ENCODE results near the gene PLEKHG7. TPM values are rescaled to one million over a fixed set of nuclear protein-coding genes. Genes with fewer than 3 reads are reported as not detected.

PLEKHG7 gene
- total and polyA plus RNA-seq, 2 of the 8 experiments (the other 6 are each of a cell fraction or from before 2014, with no cell fraction given): not detected

DNA sequence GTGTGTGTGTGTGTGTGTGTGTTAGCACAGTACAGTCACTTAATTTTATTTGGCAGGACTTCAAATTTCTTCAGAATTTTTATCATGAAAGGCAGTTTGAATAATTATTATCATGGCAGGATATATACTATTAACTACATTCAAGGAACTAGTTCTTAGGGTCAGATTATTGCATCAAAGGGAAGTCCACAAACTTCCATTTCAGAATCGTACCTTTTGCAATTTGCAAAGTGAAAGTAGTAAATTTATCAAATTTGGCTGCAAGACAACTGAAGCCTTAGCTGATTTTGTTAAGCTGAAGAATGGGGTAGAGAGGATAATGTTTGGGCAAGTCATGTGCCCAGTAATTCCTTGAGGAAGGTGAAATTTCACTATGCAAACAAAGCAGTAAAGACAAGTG, 68.2 kb downstream of the PLEKHG7 start:
- Histone ChIP-seq H3K9me3 (ENCODE audit: insufficient read depth in 2 of 2, low read depth in 1 of 2, low read length in 1 of 2) (no peaks in the 10 kb centered on the region), H3K14ac (ENCODE audit: insufficient read length) (no peak overlapping the region), H4K5ac (ENCODE audit: insufficient read length, low read depth, low read length) (no peak overlapping the region), H3K36me3 (ENCODE audit: control insufficient read depth in 2 of 4, insufficient read depth in 4 of 4, low read length in 3 of 4) (peaks cover 0 to 5% (median 0%) of the 10 kb centered on the region in 4 experiments; a peak in 1 of 8 replicates), H2BK20ac (ENCODE audit: low read length) (no peak overlapping the region), H3K18ac (ENCODE audit: extremely low read depth, low read length) (no peak overlapping the region), H3K4me1 (replicated peaks in 1 of 4; ENCODE audit: control insufficient read depth in 3 of 4, insufficient read depth in 4 of 4, low read length in 3 of 4) (no peaks in the 10 kb centered on the region), H3K4ac (replicated peaks; ENCODE audit: insufficient read length, low read depth, low read length) (no peak overlapping the region), H4K8ac (ENCODE audit: extremely low read depth, insufficient read depth, low read length) (no peak overlapping the region), H3K79me2 (ENCODE audit: control insufficient read depth in 1 of 2, insufficient read depth in 2 of 2, low read length in 2 of 2) (no peaks in the 10 kb centered on the region), H2BK5ac (ENCODE audit: low read depth, low read length) (no peak overlapping the region), H2BK15ac (ENCODE audit: low read length) (no peak overlapping the region), H3K4me2 (ENCODE audit: insufficient read depth in 1 of 2, low read depth in 2 of 2, low read length in 2 of 2) (no peak overlapping the region), H3K23ac (ENCODE audit: insufficient read length) (no peak overlapping the region), H3K23me2 (ENCODE audit: low read depth, low read length) (no peaks in the 10 kb centered on the region), H4K20me1 (replicated peaks in 1 of 2; ENCODE audit: control insufficient read depth in 1 of 2, insufficient read depth in 2 of 2, low read length in 2 of 2) (no peaks in the 10 kb centered on the region), H2AFZ (ENCODE audit: low read length) (no peak overlapping the region), H4K91ac (replicated peaks; ENCODE audit: insufficient read length, low read length) (no peak overlapping the region), H3K56ac (replicated peaks; ENCODE audit: insufficient read length, low read depth, low read length) (no peak overlapping the region), H2BK12ac (ENCODE audit: low read depth, low read length) (no peak overlapping the region), H3K79me1 (ENCODE audit: low read depth, low read length) (no peaks in the 10 kb centered on the region), H3K9ac (replicated peaks in 1 of 4; ENCODE audit: extremely low read depth in 1 of 4, low read depth in 3 of 4, low read length in 3 of 4) (no peak overlapping the region), H2BK120ac (replicated peaks; ENCODE audit: low read depth, low read length) (no peak overlapping the region), H3K27ac (ENCODE audit: low read depth, low read length) (no peak overlapping the region), H3K4me3 (ENCODE audit: extremely low read depth in 1 of 4, insufficient read depth in 2 of 4, low read depth in 3 of 4, low read length in 4 of 4) (no peak overlapping the region), H3K27me3 (replicated peaks in 1 of 4; ENCODE audit: control insufficient read depth in 3 of 4, extremely low read depth in 1 of 4, insufficient read depth in 3 of 4, low read length in 3 of 4) (no peaks in the 10 kb centered on the region), H2AK5ac (ENCODE audit: low read depth, low read length) (no peak overlapping the region)
- ChIA-PET POLR2A (ENCODE audit: partially characterized antibody) (no interaction called here), CTCF (ENCODE audit: partially characterized antibody) (interaction anchor here (1.0 kb wide), 1 partner anchor 655 kb away, joined by 5 read pairs; no protein-coding TSS in a partner anchor)
- DNase-seq (ENCODE audit: low read depth in 1 of 2, low spot score in 2 of 2) (no peak), FAIRE-seq (no peak)
- 81% methylated on average over 1 of the region's 1 CpG; no CpG with 5 or more reads in 1 of the 2 experiments for WGBS, 2 experiments (ENCODE audit: extremely low coverage in 1 of 2, insufficient coverage in 1 of 2, insufficient read length in 1 of 2, insufficient replicate concordance in 2 of 2, low coverage in 1 of 2, low lambda C conversion rate in 2 of 2, missing lambda C conversion rate in 1 of 2)
- TF ChIP-seq POLR2AphosphoS5 (IDR thresholded peaks at IDR 0.05; ENCODE audit: low read depth, low read length) (no peak), CTCF (IDR thresholded peaks at IDR 0.05; ENCODE audit: control extremely low read depth in 1 of 3, insufficient read depth in 1 of 3, low read depth in 1 of 3, low read length in 3 of 3) (no peak), KDM5A (IDR thresholded peaks at IDR 0.05; ENCODE audit: low read length) (no peak), JUND (IDR thresholded peaks at IDR 0.05; ENCODE audit: low read length) (no peak), EZH2 (IDR thresholded peaks at IDR 0.05; ENCODE audit: low read depth, low read length, severe bottlenecking) (no peak), E2F6 (IDR thresholded peaks at IDR 0.05) (no peak), ATF2 (IDR thresholded peaks at IDR 0.05; ENCODE audit: low read length) (no peak), ZNF274 (IDR thresholded peaks at IDR 0.05; ENCODE audit: borderline replicate concordance, extremely low read depth, low read length) (no peak), SRF (IDR thresholded peaks at IDR 0.05; ENCODE audit: low read depth, low read length) (no peak), TCF12 (IDR thresholded peaks at IDR 0.05; ENCODE audit: low read depth, low read length) (no peak)

Measured in H1 (cell line).